Measurements from ENCODE around the gene CADM2.

DNA sequence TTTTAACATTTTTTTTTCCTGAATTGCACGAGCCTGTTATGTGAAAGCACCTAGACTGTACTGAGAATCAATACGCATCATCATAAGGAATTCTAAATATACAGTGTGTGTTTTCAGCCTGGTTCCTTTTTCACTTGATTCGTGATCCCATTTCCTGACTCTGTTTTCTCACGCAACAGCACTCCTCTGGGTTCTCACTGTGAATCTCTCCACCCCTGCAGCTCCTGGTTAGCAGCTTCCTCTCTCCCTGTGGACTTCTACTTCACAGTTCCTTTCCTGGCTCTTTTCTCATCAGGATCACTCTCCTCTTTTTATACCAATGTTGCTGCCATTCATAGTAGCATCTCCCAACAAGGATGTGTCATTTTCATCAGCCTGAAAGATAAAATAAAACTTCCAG lies 297.2 kb downstream of the CADM2 start:
- no peak for TF ChIP-seq POLR2A (IDR thresholded peaks at IDR 0.05)
- TF ChIP-seq CTCF (IDR thresholded peaks at IDR 0.05): no peak
